Measurements from ENCODE around the gene CD5L. TPM values are rescaled to one million over a fixed set of nuclear protein-coding genes. Genes with fewer than 3 reads are reported as not detected.

The CD5L gene
- total and polyA plus RNA-seq, 2 of the 8 experiments (the other 6 are each of a cell fraction or from before 2014, with no cell fraction given): not detected

GRCh38 chr1:157784801-157785200 is 56.8 kb downstream of the CD5L start:
- FAIRE-seq: no peak
- H3K23ac ChIP-seq (ENCODE audit: insufficient read length): no peak overlapping the region
- WGBS, 2 experiments (ENCODE audit: extremely low coverage in 1 of 2, insufficient coverage in 1 of 2, insufficient read length in 1 of 2, insufficient replicate concordance in 2 of 2, low coverage in 1 of 2, low lambda C conversion rate in 2 of 2, missing lambda C conversion rate in 1 of 2): 90% methylated on average over 3 of the region's 3 CpGs; no CpG with 5 or more reads in 1 of the 2 experiments
- TF ChIP-seq E2F6 (IDR thresholded peaks at IDR 0.05) (no peak), PHF8 (conservative IDR thresholded peaks at IDR 0.05; ENCODE audit: low read depth, low read length) (no peak), TCF12 (IDR thresholded peaks at IDR 0.05; ENCODE audit: low read depth, low read length) (no peak), POU5F1 (IDR thresholded peaks at IDR 0.05; ENCODE audit: low read depth, low read length) (no peak), ATF3 (IDR thresholded peaks at IDR 0.05; ENCODE audit: insufficient read depth, low read depth, low read length) (no peak), BACH1 (IDR thresholded peaks at IDR 0.05; ENCODE audit: low read length) (no peak), YY1 (IDR thresholded peaks at IDR 0.05; ENCODE audit: low read depth, low read length) (no peak), CHD2 (IDR thresholded peaks at IDR 0.05; ENCODE audit: low read length) (no peak), EZH2 (IDR thresholded peaks at IDR 0.05; ENCODE audit: low read depth, low read length, severe bottlenecking) (no peak), SP1 (IDR thresholded peaks at IDR 0.05; ENCODE audit: low read depth, low read length) (no peak), TBP (IDR thresholded peaks at IDR 0.05; ENCODE audit: low read depth, low read length) (no peak), CHD1 (IDR thresholded peaks at IDR 0.05; ENCODE audit: low read depth, low read length) (no peak), SRF (IDR thresholded peaks at IDR 0.05; ENCODE audit: low read depth, low read length) (no peak), KDM4A (IDR thresholded peaks at IDR 0.05; ENCODE audit: low read depth, low read length, severe bottlenecking) (no peak), TEAD4 (IDR thresholded peaks at IDR 0.05; ENCODE audit: low read depth, low read length) (no peak)

More at GRCh38 chr1:157784801-157785200, 56.8 kb downstream of the CD5L start:
- H3K4me3 ChIP-seq (ENCODE audit: extremely low read depth in 1 of 4, insufficient read depth in 2 of 4, low read depth in 3 of 4, low read length in 4 of 4): no peak overlapping the region
- no peak overlapping the region for H2BK15ac ChIP-seq (ENCODE audit: low read length)
- H2BK5ac ChIP-seq (ENCODE audit: low read depth, low read length): no peak overlapping the region
- no peak overlapping the region for H2AFZ ChIP-seq (ENCODE audit: low read length)
- H2BK12ac ChIP-seq (ENCODE audit: low read depth, low read length): no peak overlapping the region
- no peak overlapping the region for H3K4ac ChIP-seq (replicated peaks; ENCODE audit: insufficient read length, low read depth, low read length)
- no peaks in the 10 kb centered on the region for H3K27me3 ChIP-seq (replicated peaks in 1 of 4; ENCODE audit: control insufficient read depth in 3 of 4, extremely low read depth in 1 of 4, insufficient read depth in 3 of 4, low read length in 3 of 4)
- no peak overlapping the region for H3K4me2 ChIP-seq (ENCODE audit: insufficient read depth in 1 of 2, low read depth in 2 of 2, low read length in 2 of 2)
- H4K91ac ChIP-seq (replicated peaks; ENCODE audit: insufficient read length, low read length): no peak overlapping the region
- no peaks in the 10 kb centered on the region for H3K36me3 ChIP-seq (ENCODE audit: control insufficient read depth in 2 of 4, insufficient read depth in 4 of 4, low read length in 3 of 4)
- H3K79me2 ChIP-seq (ENCODE audit: control insufficient read depth in 1 of 2, insufficient read depth in 2 of 2, low read length in 2 of 2): no peaks in the 10 kb centered on the region
- H3K9me3 ChIP-seq (ENCODE audit: insufficient read depth in 2 of 2, low read depth in 1 of 2, low read length in 1 of 2): no peaks in the 10 kb centered on the region
- H2AK5ac ChIP-seq (ENCODE audit: low read depth, low read length): no peak overlapping the region
- H2BK120ac ChIP-seq (replicated peaks; ENCODE audit: low read depth, low read length): no peak overlapping the region
- H3K23me2 ChIP-seq (ENCODE audit: low read depth, low read length): no peaks in the 10 kb centered on the region
- no peak for DNase-seq (ENCODE audit: low read depth in 1 of 2, low spot score in 2 of 2)
- H3K9ac ChIP-seq (replicated peaks in 1 of 4; ENCODE audit: extremely low read depth in 1 of 4, low read depth in 3 of 4, low read length in 3 of 4): no peak overlapping the region
- H4K5ac ChIP-seq (ENCODE audit: insufficient read length, low read depth, low read length): no peak overlapping the region
- no peak overlapping the region for H2BK20ac ChIP-seq (ENCODE audit: low read length)
- H3K4me1 ChIP-seq (replicated peaks in 1 of 4; ENCODE audit: control insufficient read depth in 3 of 4, insufficient read depth in 4 of 4, low read length in 3 of 4): no peaks in the 10 kb centered on the region
- H3K14ac ChIP-seq (ENCODE audit: insufficient read length): no peak overlapping the region
- ChIA-PET CTCF (ENCODE audit: partially characterized antibody) (interaction anchor here (0.8 to 3.2 kb wide), 2 partner anchors 14 to 204 kb away, joined by 3 to 20 read pairs; no protein-coding TSS in a partner anchor), POLR2A (ENCODE audit: partially characterized antibody) (no interaction called here)
- H4K8ac ChIP-seq (ENCODE audit: extremely low read depth, insufficient read depth, low read length): no peak overlapping the region
- no peak overlapping the region for H3K27ac ChIP-seq (ENCODE audit: low read depth, low read length)
- no peaks in the 10 kb centered on the region for H3K79me1 ChIP-seq (ENCODE audit: low read depth, low read length)
- H4K20me1 ChIP-seq (replicated peaks in 1 of 2; ENCODE audit: control insufficient read depth in 1 of 2, insufficient read depth in 2 of 2, low read length in 2 of 2): no peaks in the 10 kb centered on the region
- H3K18ac ChIP-seq (ENCODE audit: extremely low read depth, low read length): no peak overlapping the region
- no peak overlapping the region for H3K56ac ChIP-seq (replicated peaks; ENCODE audit: insufficient read length, low read depth, low read length)
